ACHN (cell line): ENCODE results near the gene BAG3.

Source experiments
- DNase-seq: peaks from one replicate; pipeline ENCODE4 v3.0.0-alpha.2; 2015
- in situ Hi-C: cut with HindIII; loops from 2 replicates; pipeline ENCODE4 v1.10.0; 2017; ENCODE audit warnings: low sequenced_read_pairs, low pct_ligation_motif_present, low pct_unique_long_range_greater_than_20kb

The BAG3 gene

DNA sequence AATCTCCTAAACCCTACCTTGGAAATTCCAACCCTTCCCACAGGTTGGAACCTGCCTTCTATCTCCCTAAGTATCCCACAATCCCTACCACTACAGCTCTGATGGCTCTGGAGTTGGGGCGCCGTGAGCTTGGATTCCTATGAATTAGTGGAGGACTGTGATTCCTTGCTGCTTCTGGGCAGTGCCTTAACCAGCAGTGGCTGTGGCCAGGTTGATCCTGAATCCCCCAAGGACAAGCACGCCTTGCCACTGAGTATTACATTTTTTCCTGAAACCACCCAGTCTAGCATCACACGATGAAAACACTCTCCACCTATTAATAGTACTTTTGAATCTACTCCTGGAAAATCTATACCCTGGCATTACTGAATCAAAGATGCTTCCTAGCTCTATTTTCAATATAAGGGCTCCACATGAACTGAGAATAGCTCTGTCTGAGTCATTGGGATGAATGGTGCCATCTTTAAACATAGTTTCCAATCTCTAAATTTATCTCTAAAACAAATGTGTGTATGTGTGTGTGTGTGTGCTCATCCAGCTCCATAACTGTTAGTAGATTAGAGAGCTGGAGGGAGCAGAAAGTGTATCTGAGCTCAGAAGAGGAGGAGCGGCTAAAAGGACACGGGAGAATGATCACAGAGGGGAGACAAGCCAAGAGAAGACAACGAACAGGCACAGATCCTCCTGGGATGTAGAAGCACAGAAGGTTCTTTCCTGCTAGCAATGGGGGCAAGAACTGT lies 62.7 kb downstream of the BAG3 start:
- no peak for DNase-seq
- in situ Hi-C loops, result no loop called here

DNA sequence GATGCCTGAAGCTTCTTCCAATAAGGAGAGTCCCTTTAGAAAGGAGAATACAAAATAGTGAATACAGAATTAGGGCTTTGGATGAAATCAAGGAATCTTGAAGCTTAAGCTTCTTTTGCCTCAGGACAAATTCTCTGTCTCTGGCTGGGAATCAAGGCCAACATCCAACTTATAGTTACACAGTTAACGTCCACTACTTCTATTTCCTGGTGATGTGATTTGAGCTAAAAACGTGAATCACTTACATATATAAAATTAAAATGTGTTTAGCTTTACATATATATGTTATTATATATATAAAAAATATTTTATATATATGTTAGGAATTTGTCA lies 63.3 kb downstream of the BAG3 start:
- no peak for DNase-seq
- in situ Hi-C loops, result no loop called here

DNA sequence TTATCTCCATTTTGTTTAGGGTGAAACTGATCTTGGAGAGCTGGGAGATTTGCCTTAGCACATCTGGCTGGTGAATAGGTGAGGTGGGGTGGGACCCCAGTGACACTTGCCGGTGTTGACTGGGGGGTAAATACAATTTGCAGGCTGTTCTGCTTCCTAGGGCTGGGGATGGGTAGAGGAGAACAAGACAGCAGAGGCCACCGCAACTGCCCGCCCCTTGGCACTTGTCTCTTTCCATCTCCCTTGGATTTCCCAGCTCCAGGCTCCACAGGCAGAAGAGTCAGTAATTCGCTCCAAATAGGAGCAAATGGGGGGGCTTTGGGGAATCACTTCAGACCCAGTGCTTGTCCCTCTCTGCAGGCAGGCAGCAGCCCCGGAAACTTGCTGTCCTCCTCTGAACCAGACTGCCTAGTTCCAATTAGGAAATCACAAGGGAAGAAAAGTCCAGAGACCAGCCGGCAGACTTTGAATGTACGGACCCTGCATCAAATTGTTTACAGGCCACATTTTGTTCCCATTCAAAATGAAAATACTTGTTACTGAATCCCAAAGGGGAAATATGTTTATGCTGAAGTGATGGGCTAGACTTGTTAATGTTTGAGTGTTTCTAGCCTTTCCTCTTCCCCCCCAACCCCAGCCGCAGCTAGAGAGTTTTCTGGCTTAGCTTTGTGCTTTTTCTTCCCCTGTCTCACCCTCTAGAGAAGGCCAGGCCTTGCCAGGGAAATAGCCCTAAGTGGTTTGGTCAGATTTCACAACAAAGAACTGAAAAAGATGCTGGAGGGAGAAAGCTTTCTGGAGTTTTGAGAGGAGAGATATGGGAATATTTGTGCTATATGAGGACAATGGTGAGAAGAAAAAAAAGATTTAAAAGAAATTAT lies 64.7 kb downstream of the BAG3 start:
- no peak for DNase-seq
- in situ Hi-C loops, result no loop called here

GRCh38 chr10:119723161-119723560 lies 72.0 kb downstream of the BAG3 start:
- no peak for DNase-seq
- in situ Hi-C loops, result no loop called here

DNA sequence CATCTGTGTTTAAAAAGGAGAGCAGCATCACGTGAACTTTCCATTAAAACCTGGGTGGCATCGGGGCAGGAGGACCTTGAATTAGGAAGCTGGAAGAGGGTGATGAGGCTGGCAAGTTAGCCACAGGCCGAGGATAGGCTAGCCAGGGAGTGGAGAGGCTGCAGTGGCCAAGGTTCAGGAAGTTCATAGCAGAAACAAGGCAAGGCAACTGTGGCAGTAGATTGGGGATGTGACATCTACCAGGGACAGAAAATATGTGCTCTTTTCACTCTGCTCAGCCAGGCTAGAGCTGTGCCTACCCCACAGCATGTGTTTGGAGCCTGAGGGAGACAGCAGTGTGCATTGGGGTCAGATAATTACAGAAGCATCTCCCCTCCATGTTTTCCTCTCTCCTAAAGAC lies 72.4 kb downstream of the BAG3 start:
- in situ Hi-C loops, result no loop called here
- DNase-seq, result no peak

DNA sequence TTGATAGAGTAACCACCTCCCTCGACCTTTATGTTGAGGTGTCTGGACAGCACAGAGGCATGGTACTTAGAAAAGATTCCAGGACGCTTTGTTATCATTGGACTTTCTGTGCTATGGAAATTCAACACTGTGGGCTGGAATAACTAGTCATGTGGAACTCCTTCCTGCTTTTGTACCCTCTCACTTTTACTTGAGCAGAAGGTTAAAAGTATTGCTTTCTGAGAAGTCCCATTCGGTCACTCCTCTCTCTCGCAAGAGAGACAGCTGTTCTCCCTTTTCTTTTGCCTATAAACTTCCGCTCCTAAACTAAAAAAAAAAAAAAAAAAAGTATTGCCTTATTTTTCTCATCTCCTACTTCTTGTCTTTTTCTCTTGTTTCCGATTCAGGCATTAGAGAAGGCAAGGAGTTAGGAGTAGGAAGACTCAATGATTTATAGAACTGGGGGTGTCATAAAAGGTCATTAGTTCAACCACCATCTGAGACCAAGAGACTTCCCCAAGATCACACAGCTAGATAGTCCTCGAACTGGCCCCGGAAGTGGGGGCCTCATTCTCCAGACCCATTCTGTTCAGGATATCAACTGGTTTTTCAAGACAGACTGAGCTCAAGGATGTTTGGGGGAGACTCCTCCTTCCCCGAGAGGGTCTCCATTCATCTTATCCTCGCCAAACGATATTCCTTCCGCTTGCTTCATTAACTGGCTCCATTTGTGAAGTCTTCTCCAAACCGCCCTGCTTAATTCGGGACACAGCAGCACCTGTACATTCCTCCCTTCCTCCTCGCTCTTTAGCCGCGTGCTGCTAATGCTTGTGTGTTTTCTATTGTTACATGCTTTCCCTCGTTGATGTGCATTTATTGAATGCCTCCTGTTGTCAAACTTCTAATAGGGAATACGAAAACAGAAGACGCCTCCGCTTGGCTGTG lies 73.7 kb downstream of the BAG3 start:
- DNase-seq, result peak; percentile 61
- in situ Hi-C loops, result no loop called here

GRCh38 chr10:119725517-119725827 lies 74.3 kb downstream of the BAG3 start:
- in situ Hi-C loops, result no loop called here

GRCh38 chr10:119725828-119726675 lies 74.9 kb downstream of the BAG3 start, which contains the start of gene INPP5F:
Gene INPP5F, plus strand, starts transcription at chr10:119726050. Its CDS starts 213 bp downstream, at chr10:119726263.
- DNase-seq, result peak; percentile 98
- in situ Hi-C loops, result no loop called here

More at GRCh38 chr10:119725517-119725827, 74.3 kb downstream of the BAG3 start:
- DNase-seq, result no peak

DNA sequence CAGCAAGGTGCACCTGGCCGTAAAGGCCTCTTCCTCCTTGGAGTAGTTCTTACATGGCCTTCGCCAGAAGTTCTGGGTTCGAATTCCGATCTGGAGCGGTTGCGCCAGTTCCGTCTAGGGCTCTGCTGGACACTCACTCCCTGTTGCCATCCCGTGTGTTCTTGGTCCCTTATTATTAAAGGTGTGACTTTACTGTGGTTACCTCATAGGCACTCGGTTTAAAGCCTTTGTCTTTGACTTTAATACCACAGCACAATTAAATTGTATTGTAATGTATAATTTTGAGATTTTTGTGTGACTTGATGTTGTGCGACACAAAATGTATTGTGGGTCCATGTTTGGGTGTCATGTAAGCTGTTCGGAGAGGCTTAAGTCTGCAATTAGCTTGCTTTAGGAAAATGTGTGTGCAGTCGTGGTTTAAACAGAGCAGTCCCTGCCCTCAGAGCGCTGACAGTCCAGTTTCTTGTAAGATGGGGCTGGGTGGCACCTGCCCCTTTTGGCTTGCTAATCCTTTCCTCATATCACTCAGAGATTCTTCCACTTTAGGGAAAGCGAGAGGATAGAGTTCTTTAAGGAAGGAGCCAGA lies 75.6 kb downstream of the BAG3 start:
- in situ Hi-C loops, result no loop called here
- DNase-seq, result peak; percentile 13
